Keratinocyte (primary cell): ENCODE measurements around the gene CNKSR3.

Experiments used
- CTCF ChIP-seq, 3 experiments: IDR thresholded peaks in 1 of 3; conservative IDR thresholded peaks in 1 of 3; optimal IDR thresholded peaks in 1 of 3; 2 replicates in 2 of 3; 3 replicates in 1 of 3; pipeline versions ENCODE3 to v1.5.1; 2011; ENCODE audit warnings: low read length in 3 of 3, mild to moderate bottlenecking in 3 of 3, moderate library complexity in 2 of 3, control low read depth in 1 of 3, inconsistent platforms in 1 of 3; ENCODE audit not compliant: insufficient read depth in 2 of 3; ENCODE audit errors: extremely low read depth in 1 of 3
- EZH2 ChIP-seq: IDR thresholded peaks from one replicate; pipeline ENCODE4 v1.6.1; 2012; ENCODE audit warnings: inconsistent platforms, mild to moderate bottlenecking, low read length, moderate library complexity

DNA sequence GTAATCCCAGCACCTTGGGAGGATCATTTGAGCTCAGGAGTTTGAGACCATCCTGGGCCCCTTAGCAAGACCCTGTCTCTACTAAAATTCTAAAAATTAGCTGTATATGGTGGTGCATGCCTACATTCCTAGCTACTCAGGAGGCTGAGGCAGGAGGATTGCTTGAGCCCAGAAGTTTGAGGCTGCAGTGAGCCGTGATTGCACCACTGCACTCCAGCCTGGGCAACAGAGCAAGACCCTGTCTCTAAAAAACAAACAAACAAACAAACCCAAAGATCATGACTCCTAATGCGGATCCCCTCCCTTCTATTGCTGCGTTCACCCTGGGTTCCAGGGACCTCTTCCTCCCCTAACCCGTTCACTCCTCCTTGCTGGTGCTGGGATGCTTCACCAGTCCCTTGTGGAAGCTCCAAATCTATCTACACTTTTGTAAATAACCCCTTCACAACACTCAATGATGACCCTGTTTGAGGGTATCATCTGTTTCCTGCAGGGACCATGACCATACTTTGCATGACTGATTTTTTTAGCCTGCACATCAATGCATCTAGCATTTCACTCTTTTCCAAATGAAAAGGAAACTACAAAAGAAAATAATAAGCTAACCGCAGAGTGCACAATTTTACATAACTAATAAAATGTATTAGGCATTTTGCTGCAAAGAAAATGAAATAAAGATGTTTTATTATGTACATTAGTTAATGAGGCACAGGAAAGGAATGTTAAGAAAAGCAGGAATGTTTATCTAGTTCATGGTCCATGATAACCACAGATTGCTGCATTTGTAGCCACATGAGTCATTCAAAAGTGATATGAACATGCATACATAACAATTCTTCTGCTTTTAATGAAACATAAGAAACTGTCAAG, 123.4 kb downstream of the CNKSR3 start:
- TF ChIP-seq CTCF (optimal IDR thresholded peaks at IDR 0.05 in 1 of 3, IDR thresholded peaks at IDR 0.05 in 1 of 3, conservative IDR thresholded peaks at IDR 0.05 in 1 of 3; ENCODE audit: extremely low read depth in 1 of 3, insufficient read depth in 2 of 3, low read length in 3 of 3) = no peak
- TF ChIP-seq EZH2 = no peak
